Activated CD4-positive, alpha-beta T cell treated with anti-CD3 and anti-CD28 coated beads, Interleukin-2, amount 10 ng/mL, durations not matched to agents 7 days and 5 days (primary cell): ENCODE measurements around the gene CHST7. TPM values are rescaled to one million over a fixed set of nuclear protein-coding genes. Genes with fewer than 3 reads are reported as not detected.
A peak's percentile ranks its signal among the peaks of the same experiment; 100 is the strongest.

Source experiments
- CTCF ChIA-PET: fragments of 350-600 bp; sonication (Branson Sonifier 250); formaldehyde crosslinking; loops from one replicate; lab custom pipeline; 2021; ENCODE audit warnings: antibody characterized with exemption; lab: Charles Lee
- POLR2A ChIA-PET: fragments of 350-600 bp; sonication (Branson Sonifier 250); formaldehyde crosslinking; loops from one replicate; lab custom pipeline; 2021; ENCODE audit warnings: antibody characterized with exemption; lab: Charles Lee
- DNase-seq: peaks from one replicate; pipeline ENCODE4 v3.0.0-alpha.2; 2020
- H3K27ac Mint-ChIP-seq: one replicate; pipeline ENCODE4 v1.8.0; 2021; ENCODE audit warnings: mild to moderate bottlenecking, moderate library complexity, mixed read lengths
- H3K27me3 Mint-ChIP-seq: one replicate; pipeline ENCODE4 v1.8.0; 2021; ENCODE audit warnings: mixed read lengths
- H3K36me3 Mint-ChIP-seq: one replicate; pipeline ENCODE4 v1.8.0; 2021; ENCODE audit warnings: low read depth, mixed read lengths
- H3K4me1 Mint-ChIP-seq: one replicate; pipeline ENCODE4 v1.8.0; 2021; ENCODE audit warnings: mixed read lengths
- H3K4me3 Mint-ChIP-seq: one replicate; pipeline ENCODE4 v1.8.0; 2021; ENCODE audit warnings: mild to moderate bottlenecking, moderate library complexity, mixed read lengths
- H3K9me3 Mint-ChIP-seq: one replicate; pipeline ENCODE4 v1.8.0; 2021; ENCODE audit warnings: mixed read lengths
- total RNA-seq, 2 experiments: library from RNA; stranded (reverse); gene quantifications; one replicate each; pipeline ENCODE4 v1.2.3, GENCODE V29; 2021

CHST7 gene
- total RNA-seq, 2 experiments from 2014 or later: 8.4 to 9.9 TPM

GRCh38 chrX:46621572-46621971, 48.0 kb downstream of the CHST7 start:
- no peak for DNase-seq
- peaks cover 29% of the 10 kb centered on the region for H3K36me3 Mint-ChIP-seq
- H3K27me3 Mint-ChIP-seq: no peaks in the 10 kb centered on the region
- ChIA-PET POLR2A (no interaction called here), CTCF (no interaction called here)
- no peak overlapping the region for H3K27ac Mint-ChIP-seq
- H3K4me1 Mint-ChIP-seq: peaks cover 22% of the 10 kb centered on the region
- peaks cover 3% of the 10 kb centered on the region for H3K9me3 Mint-ChIP-seq
- H3K4me3 Mint-ChIP-seq: no peak overlapping the region

- Mint-ChIP-seq H3K27ac (no peak overlapping the region), H3K9me3 (peaks cover 3% of the 10 kb centered on the region), H3K4me1 (peaks cover 30% of the 10 kb centered on the region), H3K36me3 (peaks cover 20% of the 10 kb centered on the region), H3K4me3 (no peak overlapping the region), H3K27me3 (no peaks in the 10 kb centered on the region)
- CTCF ChIA-PET: no interaction called here
- POLR2A ChIA-PET: no interaction called here
- DNase-seq: no peak
Measured at GRCh38 chrX:46624090-46624786, 50.7 kb downstream of the CHST7 start.

GRCh38 chrX:46626566-46626965, 53.0 kb downstream of the CHST7 start:
- peaks cover 3% of the 10 kb centered on the region for H3K9me3 Mint-ChIP-seq
- H3K27ac Mint-ChIP-seq: peak overlapping the region; percentile 76

GRCh38 chrX:46627062-46627461, 53.5 kb downstream of the CHST7 start:
- Mint-ChIP-seq H3K4me1 (peaks cover 31% of the 10 kb centered on the region), H3K27me3 (no peaks in the 10 kb centered on the region), H3K9me3 (peaks cover 3% of the 10 kb centered on the region), H3K4me3 (no peak overlapping the region), H3K36me3 (peaks cover 20% of the 10 kb centered on the region), H3K27ac (peak overlapping the region; percentile 76)
- POLR2A ChIA-PET: no interaction called here
- CTCF ChIA-PET: interaction anchor here (1.0 kb wide), 1 partner anchor 29 kb away, joined by 3 read pairs; no protein-coding TSS in a partner anchor
- DNase-seq: no peak

More at GRCh38 chrX:46626566-46626965, 53.0 kb downstream of the CHST7 start:
- Mint-ChIP-seq H3K27me3 (no peaks in the 10 kb centered on the region), H3K4me1 (peaks cover 31% of the 10 kb centered on the region), H3K36me3 (peaks cover 20% of the 10 kb centered on the region), H3K4me3 (peak overlapping the region; percentile 16)
- ChIA-PET CTCF (interaction anchor here (1.0 kb wide), 1 partner anchor 29 kb away, joined by 3 read pairs; no protein-coding TSS in a partner anchor), POLR2A (no interaction called here)
- peak; percentile 26 for DNase-seq

GRCh38 chrX:46627711-46628419, 54.3 kb downstream of the CHST7 start:
- POLR2A ChIA-PET: no interaction called here
- peak overlapping the region; percentile 63 for H3K27ac Mint-ChIP-seq
- peaks cover 3% of the 10 kb centered on the region for H3K9me3 Mint-ChIP-seq
- CTCF ChIA-PET: no interaction called here
- no peak for DNase-seq
- H3K4me1 Mint-ChIP-seq: peaks cover 31% of the 10 kb centered on the region
- peaks cover 20% of the 10 kb centered on the region for H3K36me3 Mint-ChIP-seq
- no peak overlapping the region for H3K4me3 Mint-ChIP-seq
- no peaks in the 10 kb centered on the region for H3K27me3 Mint-ChIP-seq

GRCh38 chrX:46628460-46629371, 55.2 kb downstream of the CHST7 start:
- Mint-ChIP-seq H3K4me3 (no peak overlapping the region), H3K27me3 (no peaks in the 10 kb centered on the region), H3K36me3 (peaks cover 18% of the 10 kb centered on the region), H3K4me1 (peaks cover 34% of the 10 kb centered on the region), H3K9me3 (peaks cover 3% of the 10 kb centered on the region), H3K27ac (peak overlapping the region; percentile 63)
- DNase-seq: no peak
- ChIA-PET POLR2A (no interaction called here), CTCF (interaction anchor here (1.1 to 1.5 kb wide), 4 partner anchors 13 to 31 kb away, joined by 3 to 7 read pairs (median 4); no protein-coding TSS in a partner anchor)

GRCh38 chrX:46630141-46630540, 56.6 kb downstream of the CHST7 start:
- H3K27me3 Mint-ChIP-seq: no peaks in the 10 kb centered on the region
- H3K4me1 Mint-ChIP-seq: peaks cover 42% of the 10 kb centered on the region
- ChIA-PET POLR2A (no interaction called here), CTCF (interaction anchor here (1.4 kb wide), 1 partner anchor 44 kb away, joined by 3 read pairs; no protein-coding TSS in a partner anchor)
- peaks cover 3% of the 10 kb centered on the region for H3K9me3 Mint-ChIP-seq
- no peak overlapping the region for H3K4me3 Mint-ChIP-seq
- peaks cover 21% of the 10 kb centered on the region for H3K36me3 Mint-ChIP-seq
- no peak for DNase-seq
- no peak overlapping the region for H3K27ac Mint-ChIP-seq

- ChIA-PET POLR2A (no interaction called here), CTCF (no interaction called here)
- Mint-ChIP-seq H3K4me3 (no peak overlapping the region), H3K36me3 (peaks cover 14% of the 10 kb centered on the region), H3K27me3 (no peaks in the 10 kb centered on the region), H3K9me3 (no peaks in the 10 kb centered on the region), H3K4me1 (peaks cover 24% of the 10 kb centered on the region), H3K27ac (no peak overlapping the region)
- no peak for DNase-seq
Measured at GRCh38 chrX:46634577-46634976, 61.0 kb downstream of the CHST7 start.

- Mint-ChIP-seq H3K4me3 (no peak overlapping the region), H3K4me1 (peaks cover 24% of the 10 kb centered on the region), H3K27ac (no peak overlapping the region), H3K27me3 (no peaks in the 10 kb centered on the region), H3K36me3 (peaks cover 14% of the 10 kb centered on the region), H3K9me3 (no peaks in the 10 kb centered on the region)
- no peak for DNase-seq
- ChIA-PET POLR2A (no interaction called here), CTCF (no interaction called here)
Measured at GRCh38 chrX:46635186-46635585, 61.6 kb downstream of the CHST7 start.

- CTCF ChIA-PET: no interaction called here
- no peaks in the 10 kb centered on the region for H3K27me3 Mint-ChIP-seq
- peaks cover 9% of the 10 kb centered on the region for H3K36me3 Mint-ChIP-seq
- H3K27ac Mint-ChIP-seq: no peak overlapping the region
- H3K9me3 Mint-ChIP-seq: no peaks in the 10 kb centered on the region
- no peak for DNase-seq
- POLR2A ChIA-PET: no interaction called here
- no peak overlapping the region for H3K4me3 Mint-ChIP-seq
- peaks cover 27% of the 10 kb centered on the region for H3K4me1 Mint-ChIP-seq
Measured at GRCh38 chrX:46636223-46636622, 62.7 kb downstream of the CHST7 start.

- ChIA-PET CTCF (no interaction called here), POLR2A (no interaction called here)
- no peak overlapping the region for H3K4me3 Mint-ChIP-seq
- no peaks in the 10 kb centered on the region for H3K9me3 Mint-ChIP-seq
- DNase-seq: no peak
- H3K36me3 Mint-ChIP-seq: peaks cover 9% of the 10 kb centered on the region
- peaks cover 36% of the 10 kb centered on the region for H3K4me1 Mint-ChIP-seq
- no peak overlapping the region for H3K27ac Mint-ChIP-seq
- H3K27me3 Mint-ChIP-seq: no peaks in the 10 kb centered on the region
Measured at GRCh38 chrX:46637938-46638337, 64.4 kb downstream of the CHST7 start.

- Mint-ChIP-seq H3K4me1 (peaks cover 23% of the 10 kb centered on the region), H3K4me3 (no peak overlapping the region), H3K36me3 (peaks cover 6% of the 10 kb centered on the region), H3K27ac (no peak overlapping the region), H3K27me3 (no peaks in the 10 kb centered on the region), H3K9me3 (no peaks in the 10 kb centered on the region)
- ChIA-PET CTCF (interaction anchor here (0.6 to 1.6 kb wide), 3 partner anchors 13 to 195 kb away, joined by 3 read pairs; partner anchors contain the start of gene RP2), POLR2A (no interaction called here)
- peak; percentile 31 for DNase-seq
Measured at GRCh38 chrX:46642145-46642544, 68.6 kb downstream of the CHST7 start.
